Spleen (tissue), 7 donors: ENCODE measurements around the gene ADM2.

Experiments used
- CTCF ChIP-seq, 11 experiments: fragments of 200-600 bp in 7 of 11; fragments of 450-650 bp in 4 of 11; sonication (generic) in 4 of 11; IDR thresholded peaks in 8 of 11; conservative IDR thresholded peaks in 3 of 11; 1 replicate in 7 of 11; 2 replicates in 4 of 11; pipeline versions ENCODE4 v1.4.0 to v1.8.0; 2016 to 2021; ENCODE audit warnings: antibody characterized with exemption in 11 of 11, inconsistent platforms in 4 of 11, mild to moderate bottlenecking in 1 of 11
- POLR2A ChIP-seq, 3 donors: fragments of 450-650 bp; IDR thresholded peaks; one replicate each; pipeline ENCODE4 v1.5.1; 2017; ENCODE audit warnings: antibody characterized with exemption in 3 of 3, mild to moderate bottlenecking in 1 of 3
- POLR2AphosphoS5 ChIP-seq, 3 donors: sonication (generic); formaldehyde crosslinking; IDR thresholded peaks; one replicate each; pipeline ENCODE4 v1.5.1; 2017; ENCODE audit warnings: antibody characterized with exemption in 3 of 3
- donor health status: DM: no; HTN: no; CAD: no; lungs with moderate emphysema.
- donor health status: DM: no; HTN: no; CAD: no.
- donor health status: DM: no; HTN: no; CAD: no.

- TF ChIP-seq CTCF (IDR thresholded peaks at IDR 0.05 in 8 of 11, conservative IDR thresholded peaks at IDR 0.05 in 3 of 11) (no peak), POLR2AphosphoS5 (IDR thresholded peaks at IDR 0.05) (no peak), POLR2A (IDR thresholded peaks at IDR 0.05) (no peak)
Observed at GRCh38 chr22:50434849-50435248, 46.5 kb upstream of the ADM2 start.
